ENCODE measurements around the gene POLR3H. TPM values are rescaled to one million over a fixed set of nuclear protein-coding genes. Genes with fewer than 3 reads are reported as not detected.

POLR3H gene
- total RNA-seq, 1 donor from 2014 or later: 24.6 TPM

DNA sequence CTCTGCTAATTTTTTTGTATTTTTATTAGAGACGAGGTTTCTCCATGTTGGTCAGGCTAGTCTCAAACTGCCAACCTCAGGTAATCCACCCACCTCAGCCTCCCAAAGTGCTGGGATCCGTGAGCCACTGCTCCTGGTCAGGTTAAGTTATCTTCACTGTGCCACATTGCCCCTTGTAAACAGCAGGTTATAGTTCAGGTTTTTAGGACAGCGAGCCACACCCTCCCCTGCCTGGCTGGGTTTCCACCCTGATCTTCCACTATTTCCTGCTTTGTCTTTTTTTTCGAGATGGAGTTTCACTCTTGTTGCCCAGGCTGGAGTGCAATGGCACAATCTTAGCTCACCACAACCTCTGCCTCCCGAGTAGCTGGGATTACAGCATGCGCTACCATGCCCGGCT is 59.2 kb downstream of the POLR3H start:
- H3K4me1 Mint-ChIP-seq (ENCODE audit: low read depth, unreplicated experiment): peaks cover 45% of the 10 kb centered on the region
- peaks cover 5% of the 10 kb centered on the region for H3K27me3 Mint-ChIP-seq (ENCODE audit: unreplicated experiment)
- no peak overlapping the region for H3K27ac Mint-ChIP-seq (ENCODE audit: unreplicated experiment)
- no peaks in the 10 kb centered on the region for H3K36me3 Mint-ChIP-seq (ENCODE audit: unreplicated experiment)
- no peak for DNase-seq
- TF ChIP-seq, protein P1, sequence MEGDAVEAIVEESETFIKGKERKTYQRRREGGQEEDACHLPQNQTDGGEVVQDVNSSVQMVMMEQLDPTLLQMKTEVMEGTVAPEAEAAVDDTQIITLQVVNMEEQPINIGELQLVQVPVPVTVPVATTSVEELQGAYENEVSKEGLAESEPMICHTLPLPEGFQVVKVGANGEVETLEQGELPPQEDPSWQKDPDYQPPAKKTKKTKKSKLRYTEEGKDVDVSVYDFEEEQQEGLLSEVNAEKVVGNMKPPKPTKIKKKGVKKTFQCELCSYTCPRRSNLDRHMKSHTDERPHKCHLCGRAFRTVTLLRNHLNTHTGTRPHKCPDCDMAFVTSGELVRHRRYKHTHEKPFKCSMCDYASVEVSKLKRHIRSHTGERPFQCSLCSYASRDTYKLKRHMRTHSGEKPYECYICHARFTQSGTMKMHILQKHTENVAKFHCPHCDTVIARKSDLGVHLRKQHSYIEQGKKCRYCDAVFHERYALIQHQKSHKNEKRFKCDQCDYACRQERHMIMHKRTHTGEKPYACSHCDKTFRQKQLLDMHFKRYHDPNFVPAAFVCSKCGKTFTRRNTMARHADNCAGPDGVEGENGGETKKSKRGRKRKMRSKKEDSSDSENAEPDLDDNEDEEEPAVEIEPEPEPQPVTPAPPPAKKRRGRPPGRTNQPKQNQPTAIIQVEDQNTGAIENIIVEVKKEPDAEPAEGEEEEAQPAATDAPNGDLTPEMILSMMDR (IDR thresholded peaks at IDR 0.05; ENCODE audit: partially characterized antibody, unreplicated experiment): no peak
- H3K4me3 Mint-ChIP-seq (ENCODE audit: unreplicated experiment): no peak overlapping the region
- H3K9me3 Mint-ChIP-seq (ENCODE audit: unreplicated experiment): peaks cover 3% of the 10 kb centered on the region

DNA sequence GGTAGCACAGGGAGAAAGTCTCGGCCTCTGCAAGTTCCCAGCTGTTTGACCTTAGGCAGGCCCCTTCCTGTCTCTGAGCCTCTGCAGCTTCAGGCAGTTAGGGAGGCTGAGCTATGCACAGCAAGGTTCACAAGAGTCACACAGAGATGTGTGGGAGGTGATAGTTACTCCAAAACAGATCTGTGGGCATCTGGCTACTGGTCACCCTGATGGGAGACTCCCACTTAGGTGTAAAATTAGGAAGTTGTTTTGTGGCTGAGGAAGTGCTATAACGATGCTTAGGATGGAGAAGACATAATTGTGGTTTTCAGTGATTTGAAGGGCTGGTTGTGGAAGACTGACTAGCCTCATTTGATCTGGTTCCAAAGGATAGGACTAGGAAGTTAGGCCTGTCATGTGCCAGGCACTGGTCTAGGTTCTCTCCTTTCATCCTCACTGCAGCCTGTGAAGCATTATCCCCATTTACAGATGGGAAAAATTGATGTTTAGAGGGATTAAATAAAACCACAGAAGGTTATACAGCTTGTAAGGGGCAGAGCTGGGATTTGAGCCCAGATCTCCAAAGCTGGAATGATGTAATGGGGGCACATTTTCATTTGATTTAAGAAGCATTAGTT is 61.8 kb downstream of the POLR3H start:
- H3K27me3 Mint-ChIP-seq (ENCODE audit: unreplicated experiment): peaks cover 9% of the 10 kb centered on the region
- H3K36me3 Mint-ChIP-seq (ENCODE audit: unreplicated experiment): no peaks in the 10 kb centered on the region
- peak overlapping the region; percentile 93 for H3K27ac Mint-ChIP-seq (ENCODE audit: unreplicated experiment)
- TF ChIP-seq, protein P1 (IDR thresholded peaks at IDR 0.05; ENCODE audit: partially characterized antibody, unreplicated experiment): no peak
- H3K9me3 Mint-ChIP-seq (ENCODE audit: unreplicated experiment): peaks cover 5% of the 10 kb centered on the region
- peaks cover 48% of the 10 kb centered on the region for H3K4me1 Mint-ChIP-seq (ENCODE audit: low read depth, unreplicated experiment)
- no peak overlapping the region for H3K4me3 Mint-ChIP-seq (ENCODE audit: unreplicated experiment)
- no peak for DNase-seq

DNA sequence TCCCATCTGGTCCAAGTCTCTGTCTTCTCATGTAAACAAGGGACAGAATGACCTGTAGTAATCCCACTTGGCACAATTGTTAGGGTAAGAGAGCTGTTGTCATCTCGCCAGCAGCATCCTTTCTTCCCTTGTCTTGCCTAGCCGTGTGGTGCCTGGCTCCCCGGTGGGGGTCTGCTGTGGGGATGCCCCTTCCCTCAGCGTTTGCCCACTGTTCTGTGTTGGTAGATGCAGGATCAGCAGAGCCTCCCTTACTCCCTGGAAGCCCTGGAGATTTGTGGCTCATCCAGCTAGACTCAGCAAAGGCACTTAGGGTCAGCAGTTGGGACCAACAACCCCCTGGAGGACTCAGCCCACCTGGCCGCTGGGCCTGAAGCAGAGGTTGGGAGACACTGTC is 62.3 kb downstream of the POLR3H start:
- H3K36me3 Mint-ChIP-seq (ENCODE audit: unreplicated experiment): no peaks in the 10 kb centered on the region
- H3K4me1 Mint-ChIP-seq (ENCODE audit: low read depth, unreplicated experiment): peaks cover 44% of the 10 kb centered on the region
- peaks cover 9% of the 10 kb centered on the region for H3K27me3 Mint-ChIP-seq (ENCODE audit: unreplicated experiment)
- TF ChIP-seq, protein P1 (IDR thresholded peaks at IDR 0.05; ENCODE audit: partially characterized antibody, unreplicated experiment): no peak
- peak overlapping the region; percentile 93 for H3K27ac Mint-ChIP-seq (ENCODE audit: unreplicated experiment)
- no peak overlapping the region for H3K4me3 Mint-ChIP-seq (ENCODE audit: unreplicated experiment)
- DNase-seq: no peak
- H3K9me3 Mint-ChIP-seq (ENCODE audit: unreplicated experiment): peaks cover 5% of the 10 kb centered on the region

DNA sequence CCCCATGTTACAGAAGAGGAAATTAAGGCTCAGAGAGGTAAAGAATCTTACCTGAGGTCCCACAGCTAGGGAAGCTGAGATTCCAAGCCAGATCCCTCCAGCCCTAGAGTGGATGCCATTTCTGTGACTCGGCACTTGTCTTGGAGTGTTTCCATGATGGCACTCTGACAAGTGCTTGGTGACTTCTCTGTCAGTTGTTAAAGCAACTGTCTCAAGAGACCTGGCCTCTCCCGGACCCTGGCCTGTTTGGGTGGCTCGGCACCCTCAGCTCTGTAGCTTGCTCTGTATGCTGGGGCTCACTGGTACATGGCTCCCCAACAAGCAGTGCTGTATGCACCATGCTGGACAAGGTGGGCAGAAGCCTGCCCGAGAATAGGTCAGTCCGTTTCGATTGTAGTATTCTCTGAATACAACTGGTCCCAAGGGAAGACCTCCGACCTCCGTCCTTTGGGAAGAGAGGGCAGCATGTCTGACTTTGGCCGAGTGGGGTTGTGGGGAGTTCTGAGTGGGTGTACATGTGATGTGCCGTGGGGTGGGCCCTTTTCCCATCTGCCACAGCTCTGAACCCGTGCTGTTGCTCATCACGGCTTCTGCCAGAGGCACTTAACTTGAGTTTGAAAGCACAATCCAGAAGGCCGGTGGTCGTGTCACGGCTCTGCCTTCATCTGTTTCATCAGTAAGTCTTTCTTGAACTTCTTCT is 63.0 kb downstream of the POLR3H start:
- TF ChIP-seq, protein P1 (IDR thresholded peaks at IDR 0.05; ENCODE audit: partially characterized antibody, unreplicated experiment): no peak
- no peaks in the 10 kb centered on the region for H3K36me3 Mint-ChIP-seq (ENCODE audit: unreplicated experiment)
- H3K4me1 Mint-ChIP-seq (ENCODE audit: low read depth, unreplicated experiment): peaks cover 41% of the 10 kb centered on the region
- peak overlapping the region; percentile 93 for H3K27ac Mint-ChIP-seq (ENCODE audit: unreplicated experiment)
- peaks cover 5% of the 10 kb centered on the region for H3K9me3 Mint-ChIP-seq (ENCODE audit: unreplicated experiment)
- peaks cover 7% of the 10 kb centered on the region for H3K27me3 Mint-ChIP-seq (ENCODE audit: unreplicated experiment)
- no peak overlapping the region for H3K4me3 Mint-ChIP-seq (ENCODE audit: unreplicated experiment)
- no peak for DNase-seq

DNA sequence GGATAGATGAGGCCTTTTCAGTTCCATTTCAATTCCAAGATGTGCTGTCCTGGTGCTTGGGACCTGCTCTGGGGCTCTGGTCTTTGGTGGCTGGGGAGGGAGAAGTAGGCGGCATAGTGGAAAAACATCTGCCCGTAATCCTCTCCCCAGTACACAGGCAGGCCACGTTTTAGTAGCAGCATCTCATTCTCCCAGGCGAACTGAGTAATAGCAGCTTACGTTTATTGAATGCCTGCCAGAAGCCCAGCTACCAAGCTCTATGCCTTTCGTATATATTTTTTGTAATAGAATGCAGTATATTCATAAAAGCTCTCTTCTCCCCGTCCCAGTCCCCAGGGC is 63.9 kb downstream of the POLR3H start:
- peaks cover 39% of the 10 kb centered on the region for H3K4me1 Mint-ChIP-seq (ENCODE audit: low read depth, unreplicated experiment)
- peaks cover 5% of the 10 kb centered on the region for H3K9me3 Mint-ChIP-seq (ENCODE audit: unreplicated experiment)
- TF ChIP-seq, protein P1 (IDR thresholded peaks at IDR 0.05; ENCODE audit: partially characterized antibody, unreplicated experiment): no peak
- no peak for DNase-seq
- peak overlapping the region; percentile 40 for H3K4me3 Mint-ChIP-seq (ENCODE audit: unreplicated experiment)
- H3K27me3 Mint-ChIP-seq (ENCODE audit: unreplicated experiment): peaks cover 7% of the 10 kb centered on the region
- H3K27ac Mint-ChIP-seq (ENCODE audit: unreplicated experiment): peak overlapping the region; percentile 93
- H3K36me3 Mint-ChIP-seq (ENCODE audit: unreplicated experiment): no peaks in the 10 kb centered on the region
